Psoas muscle (tissue), 8 donors: ENCODE data around the gene PPP1R9A. TPM values are rescaled to one million over a fixed set of nuclear protein-coding genes. Genes with fewer than 3 reads are reported as not detected.

Experiments used
- ATAC-seq, 4 donors: fragments of 200-7000 bp; cut with Tn5 transposase; one replicate each; pipeline ENCODE4 v1.9.1; 2020; ENCODE audit warnings: moderate library complexity in 3 of 4, mild to moderate bottlenecking in 2 of 4
- DNase-seq, 2 donors: peaks; one replicate each; pipeline ENCODE4 v3.0.0-alpha.2; 2020
- H3K27ac ChIP-seq: fragments of 200-600 bp; one replicate; pipeline ENCODE4 v1.8.0; 2022
- H3K27me3 ChIP-seq, 3 donors: fragments of 200-600 bp in 1 of 3; one replicate each; pipeline versions ENCODE4 v1.6.1 to v1.8.0; 2013 to 2022; ENCODE audit warnings: low read length in 2 of 3, mild to moderate bottlenecking in 2 of 3, moderate library complexity in 1 of 3; ENCODE audit not compliant: insufficient read depth in 3 of 3
- H3K36me3 ChIP-seq, 2 donors: fragments of 200-600 bp in 1 of 2; one replicate each; pipeline versions ENCODE4 v1.6.1 to v1.8.0; 2013 to 2022; ENCODE audit warnings: low read depth in 1 of 2, mild to moderate bottlenecking in 1 of 2, moderate library complexity in 1 of 2; ENCODE audit not compliant: insufficient read depth in 1 of 2
- H3K4me1 ChIP-seq: fragments of 200-600 bp; one replicate; pipeline ENCODE4 v1.8.0; 2022
- H3K4me3 ChIP-seq: fragments of 200-600 bp; one replicate; pipeline ENCODE4 v1.8.0; 2022; ENCODE audit warnings: mild to moderate bottlenecking
- H3K9me3 ChIP-seq: fragments of 200-600 bp; one replicate; pipeline ENCODE4 v1.8.0; 2022
- CTCF ChIP-seq: fragments of 200-600 bp; IDR thresholded peaks from one replicate; pipeline ENCODE4 v1.8.0; 2022; ENCODE audit warnings: antibody characterized with exemption
- WGBS, 3 donors: extraction: QIAGEN DNeasy Blood & Tissue Kit; methylation state at CpG; one replicate each; pipeline versions ENCODE4 v1.1.6 to v1.1.7; 2013; 5-methylcytosine and 5-hydroxymethylcytosine counted together
- intact Hi-C, 2 donors: fragments of 100-400 bp; cut with DNase I; formaldehyde crosslinking; loops; one replicate each; pipeline versions ENCODE4 v1.11.0 to v1.14.2; 2022
- polyA plus RNA-seq, 3 donors: library from polyadenylated mRNA; stranded (reverse); fragments of 200-250 nt; gene quantifications; one replicate each; pipeline ENCODE4 v1.2.3, GENCODE V29; 2013
- total RNA-seq, 4 donors: library from RNA; stranded (reverse); fragmentation: NEBNext Ultra II Directional in 2 of 4; extraction: Animal tissue kit (Norgen Biotek cat#: 25700) in 2 of 4; gene quantifications; one replicate each; pipeline versions ENCODE4 v1.2.1 to v1.2.4, GENCODE V29; 2021 to 2023
- donor health status: healthy with polysubstance abuse.
- donor health status: DM: no; HTN: no; CAD: no; lungs with moderate emphysema.
- donor health status: Bipolar disorder and iron deficiency.
- donor health status: healthy.
- donor health status: DM: yes; HTN: yes; CAD: no.
- donor health status: DM: no; HTN: no; CAD: no.
- donor health status: DM: no; HTN: no; CAD: no.
- donor health status: DM: yes; HTN: yes; CAD: no.

Gene PPP1R9A
- total and polyA plus RNA-seq, 7 donors, result 1.1 to 18.6 (median 13.5) TPM

GRCh38 chr7:95052566-95053094 is 145.2 kb downstream of the PPP1R9A start:
- ATAC-seq, result no peak
- intact Hi-C loops, result no loop called here

GRCh38 chr7:95054386-95054785 is 147.0 kb downstream of the PPP1R9A start:
- no peak for DNase-seq
- intact Hi-C loops, result no loop called here
- whole genome bisulfite sequencing, 3 donors, result 93 to 96% (median 96%) methylated on average over 2 of the region's 2 CpGs

More at GRCh38 chr7:95052566-95053094, 145.2 kb downstream of the PPP1R9A start:
- Histone ChIP-seq H3K27ac (no peak overlapping the region), H3K4me3 (no peak overlapping the region), H3K27me3 (no peaks in the 10 kb centered on the region), H3K9me3 (no peaks in the 10 kb centered on the region), H3K4me1 (no peaks in the 10 kb centered on the region), H3K36me3 (no peaks in the 10 kb centered on the region)
- TF ChIP-seq CTCF, result no peak
- no peak for DNase-seq
- WGBS, 3 donors, result 81 to 90% (median 84%) methylated on average over 2 of the region's 2 CpGs

GRCh38 chr7:95055295-95055694 is 147.9 kb downstream of the PPP1R9A start:
- no peaks in the 10 kb centered on the region for H3K4me1 ChIP-seq
- no peak for DNase-seq
- H3K4me3 ChIP-seq, result no peak overlapping the region
- H3K27ac ChIP-seq, result no peak overlapping the region
- WGBS, 3 donors, result 39 to 58% (median 42%) methylated on average over 1 of the region's 1 CpG
- H3K36me3 ChIP-seq, result no peaks in the 10 kb centered on the region
- no peaks in the 10 kb centered on the region for H3K9me3 ChIP-seq
- TF ChIP-seq CTCF, result no peak
- H3K27me3 ChIP-seq, result no peaks in the 10 kb centered on the region
- intact Hi-C loops, result no loop called here
- ATAC-seq, result no peak

More at GRCh38 chr7:95054386-95054785, 147.0 kb downstream of the PPP1R9A start:
- no peak for ATAC-seq
- Histone ChIP-seq H3K9me3 (no peaks in the 10 kb centered on the region), H3K4me1 (no peaks in the 10 kb centered on the region), H3K4me3 (no peak overlapping the region), H3K27ac (no peak overlapping the region), H3K36me3 (no peaks in the 10 kb centered on the region), H3K27me3 (no peaks in the 10 kb centered on the region)
- no peak for TF ChIP-seq CTCF

GRCh38 chr7:95056107-95056739 is 148.8 kb downstream of the PPP1R9A start:
- TF ChIP-seq CTCF, result no peak
- Histone ChIP-seq H3K27me3 (no peaks in the 10 kb centered on the region), H3K4me1 (no peaks in the 10 kb centered on the region), H3K9me3 (no peaks in the 10 kb centered on the region), H3K27ac (no peak overlapping the region), H3K4me3 (no peak overlapping the region), H3K36me3 (no peaks in the 10 kb centered on the region)
- DNase-seq (no peak), ATAC-seq (no peak)
- intact Hi-C loops, result no loop called here
- 41 to 68% (median 48%) methylated on average over 1 of the region's 1 CpG for WGBS, 3 donors

- intact Hi-C loops, result no loop called here
- Histone ChIP-seq H3K9me3 (no peaks in the 10 kb centered on the region), H3K27ac (no peak overlapping the region), H3K36me3 (no peaks in the 10 kb centered on the region), H3K27me3 (no peaks in the 10 kb centered on the region), H3K4me1 (no peaks in the 10 kb centered on the region), H3K4me3 (no peak overlapping the region)
- ATAC-seq (no peak), DNase-seq (no peak)
- no peak for TF ChIP-seq CTCF
These were observed 149.5 kb downstream of the PPP1R9A start for GRCh38 chr7:95056901-95057300.
